Measurements from ENCODE around the gene CNPY1.

CNPY1 gene

GRCh38 chr7:155556763-155557162, 10.4 kb upstream of the CNPY1 start:
- TF ChIP-seq SIN3A (IDR thresholded peaks at IDR 0.05; ENCODE audit: borderline replicate concordance, insufficient read depth, low read length) (no peak), REST (IDR thresholded peaks at IDR 0.05; ENCODE audit: insufficient read depth in 1 of 2, low read depth in 2 of 2, low read length in 2 of 2) (no peak), POLR2AphosphoS5 (IDR thresholded peaks at IDR 0.05; ENCODE audit: low read depth, low read length) (no peak), FOXP2 (optimal IDR thresholded peaks at IDR 0.05; ENCODE audit: borderline replicate concordance, extremely low read depth, extremely low read length, insufficient read depth) (no peak)

GRCh38 chr7:155555116-155555695, 8.8 kb upstream of the CNPY1 start:
- TF ChIP-seq POLR2AphosphoS5 (IDR thresholded peaks at IDR 0.05; ENCODE audit: low read depth, low read length) (no peak), FOXP2 (optimal IDR thresholded peaks at IDR 0.05; ENCODE audit: borderline replicate concordance, extremely low read depth, extremely low read length, insufficient read depth) (no peak), SIN3A (IDR thresholded peaks at IDR 0.05; ENCODE audit: borderline replicate concordance, insufficient read depth, low read length) (no peak), TAF1 (IDR thresholded peaks at IDR 0.05; ENCODE audit: borderline replicate concordance, insufficient read depth, low read length) (no peak), REST (IDR thresholded peaks at IDR 0.05; ENCODE audit: insufficient read depth in 1 of 2, low read depth in 2 of 2, low read length in 2 of 2) (no peak)

- no peak for TF ChIP-seq SIN3A (IDR thresholded peaks at IDR 0.05; ENCODE audit: borderline replicate concordance, insufficient read depth, low read length)
- TF ChIP-seq REST (IDR thresholded peaks at IDR 0.05; ENCODE audit: insufficient read depth in 1 of 2, low read depth in 2 of 2, low read length in 2 of 2): no peak
- TF ChIP-seq POLR2AphosphoS5 (IDR thresholded peaks at IDR 0.05; ENCODE audit: low read depth, low read length): no peak
- no peak for TF ChIP-seq TAF1 (IDR thresholded peaks at IDR 0.05; ENCODE audit: borderline replicate concordance, insufficient read depth, low read length)
- TF ChIP-seq FOXP2 (optimal IDR thresholded peaks at IDR 0.05; ENCODE audit: borderline replicate concordance, extremely low read depth, extremely low read length, insufficient read depth): no peak
Measured at GRCh38 chr7:155553871-155554270, 7.5 kb upstream of the CNPY1 start.

- TF ChIP-seq FOXP2 (optimal IDR thresholded peaks at IDR 0.05; ENCODE audit: borderline replicate concordance, extremely low read depth, extremely low read length, insufficient read depth) (no peak), SIN3A (IDR thresholded peaks at IDR 0.05; ENCODE audit: borderline replicate concordance, insufficient read depth, low read length) (no peak), TAF1 (IDR thresholded peaks at IDR 0.05; ENCODE audit: borderline replicate concordance, insufficient read depth, low read length) (no peak), POLR2AphosphoS5 (IDR thresholded peaks at IDR 0.05; ENCODE audit: low read depth, low read length) (no peak), REST (IDR thresholded peaks at IDR 0.05; ENCODE audit: insufficient read depth in 1 of 2, low read depth in 2 of 2, low read length in 2 of 2) (no peak)
Measured at GRCh38 chr7:155551785-155552611, 5.6 kb upstream of the CNPY1 start.
